KOPT-K1 (cell line): ENCODE results near the gene PARK7.
"Not testable (repeated sequence)": the region's sequence is repeated elsewhere in the genome, so short reads cannot be mapped to it uniquely, and the experiment has no call there.

Experiments
- H3K27ac ChIP-seq: fragments of 200-600 bp; sonication (generic); 2 replicates; pipeline ENCODE4 v1.5.1; 2016; ENCODE audit warnings: antibody characterized with exemption, mild to moderate bottlenecking, low read depth, low read length; ENCODE audit not compliant: poor library complexity, severe bottlenecking
- H3K36me3 ChIP-seq: fragments of 200-600 bp; sonication (generic); 2 replicates; pipeline ENCODE4 v1.5.1; 2017; ENCODE audit warnings: antibody characterized with exemption, mild to moderate bottlenecking, low read length, moderate library complexity; ENCODE audit not compliant: insufficient read depth
- H3K9me3 ChIP-seq: fragments of 200-600 bp; sonication (generic); 2 replicates; pipeline ENCODE4 v1.5.1; 2017; ENCODE audit warnings: antibody characterized with exemption, low read length, mild to moderate bottlenecking; ENCODE audit not compliant: insufficient read depth, poor library complexity, severe bottlenecking

Gene PARK7

DNA sequence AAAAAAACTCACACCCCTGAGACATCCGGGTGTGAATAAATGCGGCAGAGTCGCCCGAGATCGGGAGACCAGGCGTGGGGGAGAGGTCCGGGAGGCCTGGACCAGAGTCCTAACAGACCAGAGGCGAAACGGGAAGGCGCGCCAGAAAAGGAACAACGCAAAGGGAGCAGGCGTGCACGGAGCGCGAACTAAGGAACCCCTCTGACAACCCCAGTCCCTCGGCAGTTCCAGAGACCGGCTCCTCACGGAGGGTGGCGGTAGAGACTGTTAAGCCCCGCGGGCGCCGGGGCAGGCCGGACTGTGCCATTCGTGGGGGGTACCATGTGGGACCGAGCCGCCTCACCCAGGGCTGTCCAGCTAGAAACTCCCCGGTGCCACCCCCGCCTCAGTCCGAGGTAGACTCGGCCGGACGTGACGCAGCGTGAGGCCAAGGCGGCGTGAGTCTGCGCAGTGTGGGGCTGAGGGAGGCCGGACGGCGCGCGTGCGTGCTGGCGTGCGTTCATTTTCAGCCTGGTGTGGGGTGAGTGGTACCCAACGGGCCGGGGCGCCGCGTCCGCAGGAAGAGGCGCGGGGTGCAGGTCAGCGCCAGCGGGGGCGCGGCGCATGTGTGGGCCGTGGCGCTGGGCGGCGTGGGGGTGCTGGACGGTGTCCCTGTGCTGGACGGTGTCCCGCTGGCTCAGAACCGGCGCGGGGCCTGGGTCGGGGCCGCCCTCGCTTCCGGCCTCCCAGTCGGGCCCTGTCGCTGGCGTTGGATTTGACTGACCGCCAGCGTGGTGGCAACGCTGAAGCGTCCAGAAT lies at the start of gene PARK7:
TSS of gene PARK7 (plus strand) at position 496 of the 798 bp plus-strand sequence. CDS start 1,075 bp downstream, outside the sequence.
- peak within 1 kb of the TSS; percentile 78 for H3K27ac ChIP-seq
- H3K9me3 ChIP-seq = no peaks in the 10 kb centered on the region

DNA sequence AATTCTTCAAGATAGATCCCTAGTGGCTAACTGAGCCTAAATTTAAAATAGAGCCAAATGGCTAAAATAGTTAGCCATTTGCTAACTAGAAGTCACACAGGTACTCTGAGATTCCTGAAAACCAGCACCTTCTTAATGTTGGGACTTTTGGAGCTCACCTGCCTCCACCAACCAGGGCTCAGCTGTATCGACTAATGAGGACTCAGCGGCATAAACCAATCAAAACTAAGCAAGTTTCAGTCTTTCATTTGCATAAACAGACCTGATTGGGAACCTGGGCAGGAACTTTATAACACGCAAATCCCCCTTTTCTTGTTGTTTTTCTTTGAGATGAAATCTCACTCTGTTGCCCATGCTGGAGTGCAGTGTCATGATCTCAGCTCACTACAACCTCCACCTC lies 49.4 kb upstream of the PARK7 start:
- H3K27ac ChIP-seq = no peak overlapping the region
- no peaks in the 10 kb centered on the region for H3K36me3 ChIP-seq
- H3K9me3 ChIP-seq = no peaks in the 10 kb centered on the region

More for the DNA sequence above, at the start of gene PARK7:
- peaks cover 35% of the 10 kb centered on the region for H3K36me3 ChIP-seq

- Histone ChIP-seq H3K27ac (no peak overlapping the region), H3K9me3 (no peaks in the 10 kb centered on the region), H3K36me3 (no peaks in the 10 kb centered on the region)
These were observed 48.6 kb upstream of the PARK7 start for GRCh38 chr1:7912743-7913557.

- Histone ChIP-seq H3K9me3 (no peaks in the 10 kb centered on the region), H3K36me3 (no peaks in the 10 kb centered on the region), H3K27ac (no peak overlapping the region)
These were observed 45.5 kb upstream of the PARK7 start for GRCh38 chr1:7915826-7916500.

DNA sequence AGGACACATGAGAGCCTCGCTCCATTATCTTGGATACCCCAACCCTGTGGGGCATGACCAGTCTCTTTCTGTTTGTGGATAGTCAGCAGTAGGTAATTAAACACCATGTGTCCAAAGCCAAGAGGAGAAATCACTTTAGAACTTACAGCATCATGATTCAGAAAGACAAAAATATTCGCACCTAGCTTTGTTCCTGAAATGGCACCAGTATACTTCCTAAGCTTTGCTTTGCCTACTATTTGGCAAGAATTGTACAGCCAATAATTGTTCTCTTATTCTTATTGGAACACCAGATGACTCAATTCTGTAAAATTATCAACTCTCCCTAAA lies 45.0 kb upstream of the PARK7 start:
- no peak overlapping the region for H3K27ac ChIP-seq
- no peaks in the 10 kb centered on the region for H3K36me3 ChIP-seq
- no peaks in the 10 kb centered on the region for H3K9me3 ChIP-seq

GRCh38 chr1:7917971-7918370 lies 43.5 kb upstream of the PARK7 start:
- H3K27ac ChIP-seq, H3K36me3 ChIP-seq, H3K9me3 ChIP-seq: not testable (repeated sequence)

GRCh38 chr1:7919880-7920279 lies 41.6 kb upstream of the PARK7 start:
- H3K9me3 ChIP-seq = no peaks in the 10 kb centered on the region
- no peaks in the 10 kb centered on the region for H3K36me3 ChIP-seq
- H3K27ac ChIP-seq = no peak overlapping the region

GRCh38 chr1:7921796-7922195 lies 39.7 kb upstream of the PARK7 start:
- Histone ChIP-seq H3K36me3 (no peaks in the 10 kb centered on the region), H3K9me3 (no peaks in the 10 kb centered on the region), H3K27ac (no peak overlapping the region)

DNA sequence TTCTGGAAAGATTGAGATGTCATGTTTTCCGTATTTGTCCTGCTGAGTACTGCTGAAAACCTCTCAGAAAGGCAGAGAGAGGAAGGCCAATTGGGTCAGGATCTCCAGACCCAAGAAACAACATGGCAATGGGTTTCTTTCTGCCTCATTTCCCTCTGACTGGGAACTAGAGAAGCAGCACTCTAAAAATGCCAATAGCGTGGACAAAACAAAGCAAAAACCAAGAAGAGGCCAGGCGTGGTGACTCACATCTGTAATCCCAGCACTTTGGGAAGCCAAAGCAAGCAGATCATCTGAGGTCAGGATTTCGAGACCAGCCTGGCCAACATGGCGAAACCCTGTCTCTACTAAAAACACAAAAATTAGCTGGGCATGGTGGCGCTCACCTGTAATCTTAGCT lies 39.2 kb upstream of the PARK7 start:
- no peak overlapping the region for H3K27ac ChIP-seq
- no peaks in the 10 kb centered on the region for H3K36me3 ChIP-seq
- no peaks in the 10 kb centered on the region for H3K9me3 ChIP-seq

- H3K27ac ChIP-seq, H3K36me3 ChIP-seq, H3K9me3 ChIP-seq: not testable (repeated sequence)
These were observed 34.5 kb upstream of the PARK7 start for GRCh38 chr1:7927061-7927460.

GRCh38 chr1:7928247-7928646 lies 33.3 kb upstream of the PARK7 start:
- H3K27ac ChIP-seq = no peak overlapping the region
- H3K9me3 ChIP-seq = no peaks in the 10 kb centered on the region
- no peaks in the 10 kb centered on the region for H3K36me3 ChIP-seq

GRCh38 chr1:7929637-7930036 lies 31.9 kb upstream of the PARK7 start:
- no peaks in the 10 kb centered on the region for H3K36me3 ChIP-seq
- H3K9me3 ChIP-seq = no peaks in the 10 kb centered on the region
- H3K27ac ChIP-seq = no peak overlapping the region

GRCh38 chr1:7930645-7931445 lies 30.7 kb upstream of the PARK7 start:
- Histone ChIP-seq H3K36me3 (no peaks in the 10 kb centered on the region), H3K27ac (no peak overlapping the region), H3K9me3 (no peaks in the 10 kb centered on the region)

DNA sequence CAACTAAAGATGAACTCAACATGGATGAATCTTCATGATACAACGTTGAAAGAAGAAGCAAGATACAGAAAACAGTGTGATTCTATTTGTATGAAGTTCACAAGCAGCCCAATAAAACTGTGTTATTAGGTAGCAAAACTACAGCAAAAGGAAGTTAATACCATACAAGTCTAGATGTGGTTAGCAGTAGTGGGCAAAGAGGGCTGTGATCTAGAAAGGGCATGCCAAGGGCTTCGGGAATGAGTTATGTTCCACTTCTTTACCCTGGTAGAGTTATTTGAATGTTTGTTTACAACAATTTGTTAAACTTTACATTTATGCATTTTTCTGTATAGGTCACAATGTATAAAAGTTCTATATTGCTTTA lies 30.1 kb upstream of the PARK7 start:
- Histone ChIP-seq H3K9me3 (no peaks in the 10 kb centered on the region), H3K36me3 (no peaks in the 10 kb centered on the region), H3K27ac (no peak overlapping the region)
